HG02970 (cell line): ENCODE results near the gene TMIGD3.
A peak's percentile ranks its signal among the peaks of the same experiment; 100 is the strongest.

Experiments used
- ATAC-seq: cut with Tn5 transposase; IDR thresholded peaks from one replicate; pipeline ENCODE4 v1.9.1; 2021; ENCODE audit warnings: mild to moderate bottlenecking, moderate library complexity, moderate number of reproducible peaks; ENCODE audit not compliant: unreplicated experiment, low FRiP score

The TMIGD3 gene

DNA sequence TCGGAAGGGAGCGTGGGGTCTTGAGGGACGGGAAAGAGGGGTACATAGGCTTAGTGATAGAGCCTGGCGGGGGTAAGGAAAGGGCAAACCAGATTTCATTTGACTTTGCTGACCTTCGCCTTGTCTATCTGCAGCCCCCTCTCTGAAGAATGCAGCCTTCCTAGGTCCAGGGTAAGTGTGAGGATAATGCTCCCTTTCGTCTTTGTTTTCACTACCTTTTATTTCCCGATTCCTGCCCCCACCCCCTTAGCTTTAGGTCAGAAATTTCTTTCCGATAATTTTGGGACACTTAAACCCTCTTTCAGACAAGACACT is 53.8 kb downstream of the TMIGD3 start:
- ATAC-seq, result no peak

GRCh38 chr1:111448918-111449702 is 54.3 kb downstream of the TMIGD3 start, which contains the start of the genes ATP5PB and WDR77:
Gene ATP5PB (plus strand): TSS chr1:111449464. CDS start chr1:111449542, 78 bp downstream.
Gene WDR77 (minus strand): TSS chr1:111449256. CDS start chr1:111449169, 87 bp downstream.
- ATAC-seq, result peak; percentile 94

- no peak for ATAC-seq
Observed at GRCh38 chr1:111448482-111448917, 54.9 kb downstream of the TMIGD3 start.

- ATAC-seq, result no peak
Observed at GRCh38 chr1:111446967-111447892, 56.2 kb downstream of the TMIGD3 start.

- ATAC-seq, result no peak
Observed at GRCh38 chr1:111446546-111446945, 56.9 kb downstream of the TMIGD3 start.

DNA sequence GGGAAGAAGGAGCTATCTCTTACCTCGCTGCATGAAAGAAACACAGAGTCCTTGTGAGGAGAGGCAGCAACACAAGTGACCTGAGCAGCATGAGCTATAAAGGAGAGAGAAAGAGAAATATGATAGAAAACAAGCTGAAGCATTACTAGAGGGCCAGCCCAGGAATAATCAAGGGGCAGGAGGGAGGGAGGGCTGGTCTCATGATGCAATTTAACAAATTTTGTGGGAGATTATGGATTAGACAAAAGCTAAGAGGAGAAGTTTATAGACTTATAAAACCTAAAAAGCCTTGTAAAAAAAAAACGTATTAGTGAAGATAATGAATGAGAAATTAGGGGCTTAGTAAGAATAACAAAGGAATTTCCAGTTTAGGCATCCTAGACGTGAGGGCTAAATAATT is 59.4 kb downstream of the TMIGD3 start:
- ATAC-seq, result no peak

DNA sequence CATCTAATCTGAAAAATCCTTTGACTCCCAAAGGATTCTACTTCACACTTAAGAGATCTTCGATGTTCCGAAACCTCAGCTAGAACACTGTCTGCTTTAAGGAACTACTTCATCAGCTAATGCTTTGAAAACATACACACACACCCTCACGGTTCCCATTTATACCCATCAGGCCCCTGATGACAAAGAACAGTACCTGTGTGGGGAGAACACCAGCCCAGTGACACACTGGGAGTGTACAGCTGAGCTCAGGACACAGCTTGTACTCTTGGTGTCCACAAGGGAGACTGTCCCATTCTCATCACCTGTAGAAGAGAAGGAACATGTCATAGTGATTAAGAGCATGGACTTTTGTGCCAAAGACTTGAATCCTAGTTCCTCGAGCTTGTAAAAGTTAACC is 61.0 kb downstream of the TMIGD3 start:
- ATAC-seq, result no peak

GRCh38 chr1:111441573-111442192 is 61.8 kb downstream of the TMIGD3 start:
- no peak for ATAC-seq

DNA sequence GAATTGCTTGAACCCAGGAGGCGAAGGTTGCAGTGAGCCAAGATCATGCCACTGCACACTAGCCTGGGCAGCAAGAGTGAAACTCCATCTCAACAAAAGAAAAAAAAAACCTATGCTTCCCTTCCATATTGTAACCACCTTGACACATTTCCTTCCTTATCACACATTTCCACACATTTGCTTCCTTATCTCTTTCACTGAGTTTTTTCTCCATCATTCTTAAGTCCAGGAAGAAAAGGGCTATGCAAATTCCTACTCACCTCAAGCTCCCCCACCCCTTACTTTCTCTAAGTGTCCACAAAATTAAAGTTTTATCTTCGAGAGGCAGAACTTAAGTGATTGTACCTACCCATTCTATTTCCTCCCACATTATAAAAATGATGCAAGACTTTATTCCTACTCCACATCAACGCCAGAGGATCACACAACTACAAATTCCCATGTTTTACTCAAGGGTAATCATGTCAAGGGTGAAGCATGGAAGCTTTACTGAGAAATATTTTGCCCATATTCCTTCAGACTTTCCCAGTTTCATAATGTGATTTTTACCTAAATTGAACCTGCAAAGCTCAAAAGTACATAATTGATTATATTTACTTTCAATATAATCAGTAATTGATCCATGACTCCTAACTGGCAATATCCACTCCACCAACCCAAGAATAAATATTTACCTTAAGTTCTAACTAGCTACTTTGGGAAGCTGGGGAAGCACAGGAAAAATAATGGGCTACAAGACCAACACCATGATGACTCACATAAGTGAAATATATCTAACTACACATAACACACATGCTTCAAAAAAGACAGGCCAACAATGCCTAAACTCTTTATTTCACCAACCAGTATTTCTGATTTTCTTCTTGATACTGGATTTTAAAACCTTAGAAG is 63.7 kb downstream of the TMIGD3 start:
- no peak for ATAC-seq

- ATAC-seq, result no peak
Observed at GRCh38 chr1:111436726-111437125, 66.7 kb downstream of the TMIGD3 start.
